SK-N-SH (cell line): ENCODE data around the gene KRT4. TPM values are rescaled to one million over a fixed set of nuclear protein-coding genes. Genes with fewer than 3 reads are reported as not detected.

Experiments
- CTCF ChIA-PET: fragments of 300-600, 350-600 bp; formaldehyde crosslinking; extraction: SDS; loops from one replicate; lab custom pipeline; 2021; lab: Yijun Ruan, JAX
- POLR2A ChIA-PET: fragments of 350-600 bp; sonication (Branson Sonifier 250); formaldehyde crosslinking; extraction: SDS; loops from one replicate; lab custom pipeline; 2020; ENCODE audit warnings: antibody characterized with exemption, inconsistent platforms; lab: Yijun Ruan, JAX
- DNase-seq: peaks from one replicate; pipeline ENCODE4 v3.0.0; 2012
- H2AFZ ChIP-seq: fragments of 200-600 bp; sonication (generic); 2 replicates; pipeline ENCODE4 v1.8.1; 2016; ENCODE audit warnings: antibody characterized with exemption, mild to moderate bottlenecking, low read depth
- H3F3A ChIP-seq: fragments of 200-600 bp; sonication (generic); replicated peaks from 2 replicates; pipeline ENCODE3; 2016; ENCODE audit warnings: antibody characterized with exemption, mild to moderate bottlenecking; ENCODE audit not compliant: insufficient read depth
- H3K27ac ChIP-seq, 2 experiments: fragments of 200-500 bp in 1 of 2; fragments of 200-600 bp in 1 of 2; sonication (Bioruptor generic) in 1 of 2; sonication (generic), shearing (Covaris generic) in 1 of 2; 2 replicates each; pipeline versions ENCODE4 v1.5.1 to v1.6.1; 2014 to 2016; ENCODE audit warnings: low read depth in 2 of 2, inconsistent platforms in 1 of 2, low read length in 1 of 2, mild to moderate bottlenecking in 1 of 2, mixed read lengths in 1 of 2
- H3K27me3 ChIP-seq: fragments of 200-600 bp; sonication (generic), shearing (Covaris generic); 2 replicates; pipeline ENCODE4 v1.6.1; 2016; ENCODE audit warnings: mixed run types; ENCODE audit not compliant: insufficient read depth
- H3K36me3 ChIP-seq, 2 experiments: fragments of 200-500 bp in 1 of 2; fragments of 200-600 bp in 1 of 2; sonication (Bioruptor generic) in 1 of 2; sonication (generic) in 1 of 2; replicated peaks in 1 of 2; 2 replicates each; pipeline versions ENCODE3 to v1.5.1; 2014 to 2016; ENCODE audit warnings: low read length in 1 of 2, mild to moderate bottlenecking in 1 of 2; ENCODE audit not compliant: insufficient read depth in 2 of 2, control insufficient read depth in 1 of 2
- H3K4me1 ChIP-seq, 2 experiments: fragments of 200-500 bp in 1 of 2; fragments of 200-600 bp in 1 of 2; sonication (Bioruptor generic) in 1 of 2; sonication (generic), shearing (Covaris generic) in 1 of 2; 2 replicates each; pipeline versions ENCODE4 v1.5.1 to v1.6.1; 2014 to 2016; ENCODE audit warnings: low read depth in 1 of 2, low read length in 1 of 2, mixed run types in 1 of 2; ENCODE audit not compliant: insufficient read depth in 2 of 2, control insufficient read depth in 1 of 2
- H3K4me2 ChIP-seq: fragments of 200-600 bp; sonication (generic), shearing (Covaris generic); 2 replicates; pipeline ENCODE4 v1.6.1; 2017; ENCODE audit warnings: mixed run types
- H3K4me3 ChIP-seq, 2 experiments: fragments of 200-500 bp in 1 of 2; fragments of 200-600 bp in 1 of 2; sonication (Bioruptor generic) in 1 of 2; sonication (generic), shearing (Covaris generic) in 1 of 2; 2 replicates each; pipeline versions ENCODE4 v1.5.1 to v1.8.1; 2014 to 2016; ENCODE audit warnings: low read depth in 2 of 2, inconsistent platforms in 1 of 2, low read length in 1 of 2, mild to moderate bottlenecking in 1 of 2, mixed read lengths in 1 of 2, moderate library complexity in 1 of 2
- H3K79me2 ChIP-seq: fragments of 200-600 bp; sonication (generic); 2 replicates; pipeline ENCODE4 v1.8.1; 2017; ENCODE audit warnings: mild to moderate bottlenecking; ENCODE audit not compliant: insufficient read depth
- H3K9ac ChIP-seq: fragments of 200-600 bp; sonication (generic); 2 replicates; pipeline ENCODE4 v1.6.1; 2017; ENCODE audit warnings: mixed run types
- H3K9me2 ChIP-seq: fragments of 200-600 bp; sonication (generic); 2 replicates; pipeline ENCODE4 v1.6.1; 2017; ENCODE audit warnings: mixed run types
- H3K9me3 ChIP-seq: fragments of 200-600 bp; sonication (generic); 2 replicates; pipeline ENCODE4 v1.6.1; 2017; ENCODE audit warnings: mixed run types, mild to moderate bottlenecking, moderate library complexity
- H4K20me1 ChIP-seq: fragments of 200-600 bp; sonication (generic); 2 replicates; pipeline ENCODE4 v1.6.1; 2017; ENCODE audit warnings: mild to moderate bottlenecking, mixed run types; ENCODE audit not compliant: insufficient read depth
- CHD2 ChIP-seq: fragments of 150-350 bp; IDR thresholded peaks from 2 replicates; pipeline ENCODE4 v1.6.1; 2018; ENCODE audit warnings: low read length; ENCODE audit not compliant: partially characterized antibody
- EP300 ChIP-seq, 2 experiments: IDR thresholded peaks; 2 replicates each; pipeline versions ENCODE4 v1.4.0 to v1.6.1; 2012; ENCODE audit warnings: borderline replicate concordance in 1 of 2, low read depth in 1 of 2, low read length in 1 of 2
- FOSL2 ChIP-seq: IDR thresholded peaks from 2 replicates; pipeline ENCODE4 v1.4.0; 2012; ENCODE audit warnings: low read depth, mild to moderate bottlenecking, moderate library complexity, borderline replicate concordance
- FOXJ3 ChIP-seq: sonication (generic); formaldehyde crosslinking; IDR thresholded peaks from 2 replicates; pipeline ENCODE4 v1.5.1; 2020; ENCODE audit warnings: mild to moderate bottlenecking, missing genetic modification reagents
- JUND ChIP-seq: IDR thresholded peaks from 2 replicates; pipeline ENCODE4 v1.4.0; 2012
- RAD21 ChIP-seq: IDR thresholded peaks from 2 replicates; pipeline ENCODE4 v1.6.1; 2012; ENCODE audit warnings: mild to moderate bottlenecking, low read length
- RXRA ChIP-seq: IDR thresholded peaks from 2 replicates; pipeline ENCODE4 v1.4.0; 2012; ENCODE audit warnings: low read depth, mild to moderate bottlenecking, borderline replicate concordance
- ZBTB33 ChIP-seq: IDR thresholded peaks from 2 replicates; pipeline ENCODE4 v1.4.0; 2012; ENCODE audit warnings: low read depth, borderline replicate concordance
- WGBS: methylation state at CpG from one replicate; pipeline ENCODE4 v1.1.6; 2017; ENCODE audit warnings: low lambda C conversion rate; 5-methylcytosine and 5-hydroxymethylcytosine counted together
- polyA plus RNA-seq, 3 experiments: library from polyadenylated mRNA; depleted of rRNA; stranded (reverse); fragments of >200 nt; gene quantifications; 2 replicates each; pipeline ENCODE4 v1.2.3, GENCODE V29; 2012
- TF ChIP-seq, protein P1 (sequence below): fragments of 150-350 bp; IDR thresholded peaks from 2 replicates; pipeline ENCODE4 v1.6.1; 2016; ENCODE audit warnings: mild to moderate bottlenecking, low read depth, low read length

KRT4 gene
- polyA plus RNA-seq, 1 of the 3 experiments (the other 2 are of a cell fraction), result not detected

GRCh38 chr12:52815676-52816588, 2.0 kb upstream of the KRT4 start:
- 34% methylated on average over 6 of the region's 9 CpGs for WGBS
- Histone ChIP-seq H3K4me2 (no peak overlapping the region), H3K4me3 (no peak overlapping the region), H2AFZ (no peak overlapping the region), H3K36me3 (no peaks in the 10 kb centered on the region), H3K9me2 (no peaks in the 10 kb centered on the region), H3K9me3 (no peaks in the 10 kb centered on the region), H3K27ac (no peak overlapping the region), H3K79me2 (no peaks in the 10 kb centered on the region), H3K9ac (no peak overlapping the region), H3K27me3 (peaks cover 43% of the 10 kb centered on the region), H3K4me1 (no peaks in the 10 kb centered on the region), H3F3A (no peaks in the 10 kb centered on the region), H4K20me1 (no peaks in the 10 kb centered on the region)
- CTCF ChIA-PET, result interaction anchor here (0.7 kb wide), 1 partner anchor 266 kb away, joined by 3 read pairs; no protein-coding TSS in a partner anchor
- POLR2A ChIA-PET, result no interaction called here
- no peak for DNase-seq
- TF ChIP-seq JUND (no peak), EP300 (IDR thresholded peaks at IDR 0.05; ENCODE audit: borderline replicate concordance in 1 of 2, low read depth in 1 of 2, low read length in 1 of 2) (no peak), ZBTB33 (no peak), FOSL2 (no peak), CHD2 (no peak), RXRA (no peak), RAD21 (no peak), FOXJ3 (CRISPR knock-in tag) (no peak)

GRCh38 chr12:52815161-52815560, 1.2 kb upstream of the KRT4 start:
- Histone ChIP-seq H3F3A (no peaks in the 10 kb centered on the region), H3K27me3 (peaks cover 35% of the 10 kb centered on the region), H3K79me2 (no peaks in the 10 kb centered on the region), H3K36me3 (no peaks in the 10 kb centered on the region), H3K27ac (no peak overlapping the region), H2AFZ (no peak overlapping the region), H3K9me2 (no peaks in the 10 kb centered on the region), H3K4me3 (no peak overlapping the region), H3K4me1 (no peaks in the 10 kb centered on the region), H3K9me3 (no peaks in the 10 kb centered on the region), H3K4me2 (no peak overlapping the region), H4K20me1 (no peaks in the 10 kb centered on the region), H3K9ac (no peak overlapping the region)
- TF ChIP-seq, protein P1, sequence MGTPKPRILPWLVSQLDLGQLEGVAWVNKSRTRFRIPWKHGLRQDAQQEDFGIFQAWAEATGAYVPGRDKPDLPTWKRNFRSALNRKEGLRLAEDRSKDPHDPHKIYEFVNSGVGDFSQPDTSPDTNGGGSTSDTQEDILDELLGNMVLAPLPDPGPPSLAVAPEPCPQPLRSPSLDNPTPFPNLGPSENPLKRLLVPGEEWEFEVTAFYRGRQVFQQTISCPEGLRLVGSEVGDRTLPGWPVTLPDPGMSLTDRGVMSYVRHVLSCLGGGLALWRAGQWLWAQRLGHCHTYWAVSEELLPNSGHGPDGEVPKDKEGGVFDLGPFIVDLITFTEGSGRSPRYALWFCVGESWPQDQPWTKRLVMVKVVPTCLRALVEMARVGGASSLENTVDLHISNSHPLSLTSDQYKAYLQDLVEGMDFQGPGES, result no peak
- DNase-seq, result no peak
- 34% methylated on average over 4 of the region's 4 CpGs for WGBS
- ChIA-PET POLR2A (no interaction called here), CTCF (no interaction called here)
